Transverse colon (tissue), 4 donors: Measurements from ENCODE around the gene NUDC. TPM values are rescaled to one million over a fixed set of nuclear protein-coding genes. Genes with fewer than 3 reads are reported as not detected.

ENCODE experiments used
- DNase-seq: peaks from one replicate; pipeline ENCODE4 v3.0.0-alpha.2; 2019
- H3K27ac ChIP-seq, 4 donors: fragments of 200-600 bp; sonication (generic); 2 replicates each; pipeline ENCODE4 v1.5.1; 2016 to 2018; ENCODE audit warnings: inconsistent platforms in 4 of 4
- H3K27me3 ChIP-seq: fragments of 200-600 bp; sonication (generic); 2 replicates; pipeline ENCODE4 v1.5.1; 2017; ENCODE audit warnings: inconsistent platforms
- H3K36me3 ChIP-seq, 4 donors: fragments of 200-600 bp; sonication (generic); 2 replicates each; pipeline ENCODE4 v1.5.1; 2017 to 2019; ENCODE audit warnings: inconsistent platforms in 4 of 4
- H3K4me1 ChIP-seq, 4 donors: fragments of 200-600 bp; sonication (generic); 2 replicates each; pipeline ENCODE4 v1.5.1; 2017 to 2020; ENCODE audit warnings: inconsistent platforms in 4 of 4
- H3K4me3 ChIP-seq, 4 donors: fragments of 200-600 bp; sonication (generic); 1 replicate in 1 of 4; 2 replicates in 3 of 4; pipeline versions ENCODE4 v1.5.1 to v1.6.1; 2017 to 2019; ENCODE audit warnings: inconsistent platforms in 4 of 4
- H3K9me3 ChIP-seq, 2 donors: fragments of 200-600 bp; sonication (generic); 2 replicates each; pipeline ENCODE4 v1.5.1; 2017 to 2019; ENCODE audit warnings: inconsistent platforms in 2 of 2
- CTCF ChIP-seq, 5 experiments: fragments of 200-600 bp in 3 of 5; fragments of 450-650 bp in 2 of 5; sonication (generic) in 3 of 5; IDR thresholded peaks; 1 replicate in 2 of 5; 2 replicates in 3 of 5; pipeline ENCODE4 v1.5.1; 2016 to 2017; ENCODE audit warnings: antibody characterized with exemption in 5 of 5, inconsistent platforms in 3 of 5, mild to moderate bottlenecking in 2 of 5, moderate library complexity in 1 of 5
- EP300 ChIP-seq: sonication (generic); formaldehyde crosslinking; IDR thresholded peaks from one replicate; pipeline ENCODE4 v1.6.1; 2017; ENCODE audit warnings: antibody characterized with exemption, low read depth
- POLR2A ChIP-seq: fragments of 450-650 bp; IDR thresholded peaks from one replicate; pipeline ENCODE4 v1.6.1; 2016; ENCODE audit warnings: antibody characterized with exemption, mild to moderate bottlenecking, moderate library complexity
- POLR2AphosphoS5 ChIP-seq, 3 donors: sonication (generic); formaldehyde crosslinking; IDR thresholded peaks; one replicate each; pipeline ENCODE4 v1.6.1; 2016; ENCODE audit warnings: antibody characterized with exemption in 3 of 3
- WGBS, 2 donors: methylation state at CpG; one replicate each; pipeline ENCODE4 v1.1.5; 2018; ENCODE audit warnings: low coverage in 1 of 2; 5-methylcytosine and 5-hydroxymethylcytosine counted together
- in situ Hi-C, 4 donors: fragments of 200-750 bp; cut with MboI; loops; one replicate each; pipeline versions ENCODE4 v1.15.0 to v1.15.1; 2017; ENCODE audit warnings: low sequenced_read_pairs in 3 of 4, low pct_ligation_motif_present in 1 of 4, low pct_unique_long_range_greater_than_20kb in 1 of 4
- intact Hi-C: fragments of 100-400 bp; cut with DNase I; formaldehyde crosslinking; loops from one replicate; pipeline ENCODE4 v1.15.1; 2023; ENCODE audit warnings: low total_unique reads
- total RNA-seq, 4 donors: library from RNA; depleted of rRNA; stranded (reverse); fragments of >200 nt; gene quantifications; one replicate each; pipeline ENCODE4 v1.1.0, GENCODE V29; 2016

The NUDC gene
- total RNA-seq, 4 donors from 2014 or later = 10.8 to 39.9 (median 27.6) TPM

GRCh38 chr1:26897351-26897750, 24.2 kb upstream of the NUDC start:
- DNase-seq = no peak
- no peak overlapping the region for H3K27ac ChIP-seq
- H3K36me3 ChIP-seq = peaks cover 0 to 20% (median 6%) of the 10 kb centered on the region in 4 donors
- WGBS, 2 donors = 97% methylated on average over 9 of the region's 9 CpGs; no CpG with 5 or more reads in 1 of the 2 donors
- in situ Hi-C loops (loop anchor here in 1 of 4 donors (25.0 kb wide), 1 partner anchor 310 kb away; no protein-coding TSS in a partner anchor), intact Hi-C loops (no loop called here)
- no peak for TF ChIP-seq CTCF (IDR thresholded peaks at IDR 0.05)
- no peaks in the 10 kb centered on the region for H3K9me3 ChIP-seq
- no peak overlapping the region for H3K4me3 ChIP-seq
- H3K4me1 ChIP-seq = peaks cover 8 to 23% (median 19%) of the 10 kb centered on the region in 4 donors
- H3K27me3 ChIP-seq = no peaks in the 10 kb centered on the region

- Histone ChIP-seq H3K27me3 (no peaks in the 10 kb centered on the region), H3K9me3 (no peaks in the 10 kb centered on the region), H3K36me3 (peaks cover 0 to 8% (median 4%) of the 10 kb centered on the region in 4 donors), H3K4me3 (peak within 1 kb of the TSS; percentile 62 to 96 (median 71)), H3K4me1 (peaks cover 8 to 23% (median 19%) of the 10 kb centered on the region in 4 donors), H3K27ac (peak within 1 kb of the TSS; percentile 85 to 90 (median 89))
- WGBS, 2 donors = 0 to 1% methylated on average over 2 to 48 of the region's 50 CpGs
- in situ Hi-C loops = no loop called here
- TF ChIP-seq POLR2AphosphoS5 (IDR thresholded peaks at IDR 0.05) (peak; percentile 75 to 88 (median 80)), EP300 (no peak), CTCF (IDR thresholded peaks at IDR 0.05) (no peak), POLR2A (peak; percentile 79)
- intact Hi-C loops = no loop called here
- peak; percentile 93 for DNase-seq
Observed at GRCh38 chr1:26900001-26900814, 21.3 kb upstream of the NUDC start, which contains the start of gene GPATCH3. Gene GPATCH3, minus strand, starts transcription at chr1:26900467. Its CDS starts 25 bp downstream, at chr1:26900442.

GRCh38 chr1:26900815-26901511, 20.6 kb upstream of the NUDC start:
- Histone ChIP-seq H3K4me3 (peak overlapping the region; percentile 62 to 96 (median 71)), H3K27me3 (no peaks in the 10 kb centered on the region), H3K9me3 (no peaks in the 10 kb centered on the region), H3K4me1 (peaks cover 8 to 27% (median 19%) of the 10 kb centered on the region in 4 donors), H3K27ac (peak overlapping the region; percentile 85 to 90 (median 89)), H3K36me3 (peaks cover 0 to 8% (median 2%) of the 10 kb centered on the region in 4 donors)
- in situ Hi-C loops = no loop called here
- DNase-seq = no peak
- intact Hi-C loops = no loop called here
- TF ChIP-seq POLR2AphosphoS5 (IDR thresholded peaks at IDR 0.05) (no peak), POLR2A (no peak), CTCF (IDR thresholded peaks at IDR 0.05) (no peak), EP300 (no peak)
- WGBS, 2 donors = 61 to 73% methylated on average over 11 to 17 of the region's 18 CpGs
